BJ (cell line): ENCODE data around the gene HOXD13. TPM values are rescaled to one million over a fixed set of nuclear protein-coding genes. Genes with fewer than 3 reads are reported as not detected.

Experiments
- CTCF ChIA-PET: fragments of 350-600 bp; formaldehyde crosslinking; extraction: SDS; loops from one replicate; lab custom pipeline; 2021; ENCODE audit warnings: antibody characterized with exemption, inconsistent platforms; lab: Yijun Ruan, JAX
- POLR2A ChIA-PET: fragments of 300-600 bp; sonication (Branson Sonifier 250); formaldehyde crosslinking; extraction: SDS; loops from one replicate; lab custom pipeline; 2021; ENCODE audit warnings: antibody characterized with exemption; lab: Charles Lee
- DNase-seq: peaks from one replicate; pipeline ENCODE4 v3.0.0-alpha.2; 2011; ENCODE audit warnings: low read depth
- H3K27me3 ChIP-seq: 2 replicates; pipeline ENCODE4 v1.6.0; 2011; ENCODE audit warnings: low read length; ENCODE audit not compliant: control insufficient read depth, insufficient read depth
- H3K36me3 ChIP-seq: 2 replicates; pipeline ENCODE4 v1.5.1; 2011; ENCODE audit warnings: low read length; ENCODE audit not compliant: control insufficient read depth, insufficient read depth
- H3K4me3 ChIP-seq: 2 replicates; pipeline ENCODE4 v1.5.1; 2011; ENCODE audit warnings: low read depth, mild to moderate bottlenecking, control low read depth, low read length
- CTCF ChIP-seq: IDR thresholded peaks from 2 replicates; pipeline ENCODE4 v1.5.1; 2011; ENCODE audit warnings: low read depth, mild to moderate bottlenecking, control low read depth, inconsistent platforms, low read length, moderate library complexity; ENCODE audit not compliant: insufficient read depth
- polyA plus RNA-seq: library from polyadenylated mRNA; depleted of rRNA; stranded (reverse); fragments of >200 nt; gene quantifications from 2 replicates; pipeline ENCODE4 v1.2.3, GENCODE V29; 2011

The HOXD13 gene
- polyA plus RNA-seq, 1 experiment = 0.43 TPM

DNA sequence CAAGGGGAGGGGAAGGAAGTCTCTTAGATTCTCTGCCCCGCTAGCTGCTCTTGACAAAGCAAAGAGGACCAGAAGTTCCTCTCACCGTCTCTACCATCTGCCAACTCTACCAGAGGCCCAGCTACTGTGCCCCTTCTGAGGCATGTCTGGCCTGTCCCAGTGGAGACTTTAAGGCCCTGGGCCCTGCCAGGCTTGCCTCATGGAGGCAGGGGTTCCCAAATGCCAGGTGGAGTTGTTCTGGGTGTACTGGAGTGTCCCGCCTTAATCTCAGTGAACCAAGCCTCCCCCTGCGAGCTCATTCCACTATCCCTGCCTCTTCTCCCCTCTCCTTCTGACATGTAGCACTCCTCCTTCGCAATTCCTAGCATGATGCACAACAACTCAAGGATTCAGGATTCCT lies 9.3 kb downstream of the HOXD13 start:
- POLR2A ChIA-PET = no interaction called here
- Histone ChIP-seq H3K27me3 (peaks cover 14% of the 10 kb centered on the region), H3K36me3 (no peaks in the 10 kb centered on the region), H3K4me3 (no peak overlapping the region)
- DNase-seq = no peak
- no peak for TF ChIP-seq CTCF
- CTCF ChIA-PET = interaction anchor here (0.8 to 4.9 kb wide), 5 partner anchors 14 to 452 kb away, joined by 3 to 13 read pairs (median 4); no protein-coding TSS in a partner anchor

DNA sequence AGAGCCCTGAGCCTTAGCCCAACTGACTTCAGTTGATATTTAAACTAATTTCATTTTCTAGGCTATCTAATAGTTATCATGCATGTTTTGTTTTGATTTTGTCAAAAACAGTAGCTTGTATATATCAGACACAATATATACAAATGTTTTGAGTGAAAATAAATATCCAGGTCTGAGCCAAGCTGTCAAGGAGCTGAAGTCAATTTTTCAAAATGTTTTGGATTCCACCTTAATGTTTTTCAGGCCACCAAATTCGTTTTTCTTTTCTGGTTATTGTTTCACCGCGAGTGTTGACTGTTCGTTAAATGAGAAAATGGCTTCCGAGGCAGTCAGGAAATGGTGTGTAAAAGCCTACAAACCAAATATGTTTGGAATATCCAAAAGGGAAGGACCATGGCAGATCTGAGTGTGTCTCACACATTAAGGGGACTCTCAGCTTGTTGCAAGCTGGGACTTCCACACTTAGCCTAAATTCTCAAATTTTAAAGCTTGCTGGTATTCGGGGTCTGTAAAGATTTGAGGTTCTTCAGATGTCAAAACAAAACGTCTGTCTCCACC lies 9.9 kb downstream of the HOXD13 start:
- CTCF ChIA-PET = interaction anchor here (0.6 to 4.9 kb wide), 5 partner anchors 15 to 535 kb away, joined by 3 to 13 read pairs (median 4); no protein-coding TSS in a partner anchor

DNA sequence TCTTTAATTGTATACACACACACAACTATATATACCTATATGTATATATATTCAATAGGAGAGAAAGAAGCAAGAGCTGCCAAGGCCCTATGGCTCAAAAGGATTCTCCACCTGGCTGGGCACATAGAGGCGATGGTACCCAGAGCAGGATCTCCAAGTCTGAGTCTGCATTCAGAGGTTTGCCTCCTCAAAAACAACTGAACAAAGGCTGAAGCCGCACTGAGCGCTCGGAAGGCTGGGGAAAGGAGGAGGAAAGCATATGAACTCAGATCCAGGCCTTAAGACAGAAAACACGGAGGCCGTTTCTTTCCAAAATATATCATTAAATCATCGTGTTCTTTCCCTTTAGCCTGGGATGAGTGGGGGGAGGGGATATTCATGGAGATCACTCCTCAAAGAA lies 10.7 kb downstream of the HOXD13 start:
- Histone ChIP-seq H3K36me3 (no peaks in the 10 kb centered on the region), H3K4me3 (no peak overlapping the region), H3K27me3 (peaks cover 9% of the 10 kb centered on the region)
- DNase-seq = no peak
- POLR2A ChIA-PET = no interaction called here
- TF ChIP-seq CTCF = no peak
- CTCF ChIA-PET = interaction anchor here (1.2 to 4.9 kb wide), 4 partner anchors 15 to 24 kb away, joined by 3 to 13 read pairs (median 6); no protein-coding TSS in a partner anchor

More for the DNA sequence above, 9.9 kb downstream of the HOXD13 start:
- Histone ChIP-seq H3K4me3 (no peak overlapping the region), H3K27me3 (peaks cover 12% of the 10 kb centered on the region), H3K36me3 (no peaks in the 10 kb centered on the region)
- TF ChIP-seq CTCF = no peak
- DNase-seq = no peak
- POLR2A ChIA-PET = no interaction called here

DNA sequence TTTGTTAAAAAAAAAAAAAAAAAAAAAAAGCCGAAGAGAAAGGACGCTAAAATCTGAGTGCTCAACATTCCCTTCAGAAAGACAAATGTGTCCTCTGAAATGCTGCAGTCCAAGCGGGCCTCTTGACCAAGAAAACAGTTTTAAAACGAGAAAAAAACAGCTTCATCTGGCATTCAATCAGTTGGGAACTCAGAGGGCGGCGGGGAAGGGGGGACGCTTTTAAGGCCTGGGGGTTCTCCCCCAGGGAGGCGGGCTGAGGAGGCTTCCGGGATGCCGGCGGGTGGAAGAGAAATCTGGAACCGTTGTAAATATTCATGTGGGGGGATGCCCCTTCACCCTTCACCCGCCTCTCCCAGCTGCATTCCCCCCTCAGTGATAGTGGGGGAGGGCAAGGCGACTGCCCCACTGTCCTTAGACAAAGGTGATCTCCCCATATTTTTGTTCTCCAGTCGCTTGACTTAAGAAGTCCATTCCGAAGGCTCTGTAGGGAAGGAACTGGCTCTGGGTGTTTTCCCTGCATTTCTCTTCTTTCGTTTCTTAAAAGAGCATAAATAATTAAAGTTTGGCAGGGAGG lies 11.3 kb downstream of the HOXD13 start:
- POLR2A ChIA-PET = no interaction called here

More for the DNA sequence above, 11.3 kb downstream of the HOXD13 start:
- peak overlapping the region; percentile 54 for H3K4me3 ChIP-seq
- H3K27me3 ChIP-seq = peaks cover 5% of the 10 kb centered on the region
- no peak for TF ChIP-seq CTCF
- CTCF ChIA-PET = interaction anchor here (0.5 to 4.9 kb wide), 8 partner anchors 16 to 850 kb away, joined by 4 to 13 read pairs (median 6); no protein-coding TSS in a partner anchor
- peaks cover under 1% of the 10 kb centered on the region; the same call in 1 of the 2 replicates for H3K36me3 ChIP-seq
- no peak for DNase-seq
